Fibroblast of lung (primary cell): Measurements from ENCODE around the gene SBNO2. TPM values are rescaled to one million over a fixed set of nuclear protein-coding genes. Genes with fewer than 3 reads are reported as not detected.

ENCODE experiments used
- DNase-seq, 2 donors: peaks; one replicate each; pipeline versions ENCODE4 v3.0.0 to v3.0.0-alpha.2; 2010; ENCODE audit warnings: low read depth in 2 of 2
- H2AFZ ChIP-seq: 2 replicates; pipeline ENCODE4 v1.5.1; 2012; ENCODE audit warnings: low read length, control low read depth, inconsistent platforms
- H3K27ac ChIP-seq: 2 replicates; pipeline ENCODE4 v1.5.1; 2011; ENCODE audit warnings: low read length, control low read depth; ENCODE audit not compliant: insufficient read depth
- H3K27me3 ChIP-seq: 2 replicates; pipeline ENCODE4 v1.5.1; 2011; ENCODE audit warnings: mild to moderate bottlenecking, low read length; ENCODE audit not compliant: control insufficient read depth, insufficient read depth
- H3K36me3 ChIP-seq: 2 replicates; pipeline ENCODE4 v1.5.1; 2011; ENCODE audit warnings: low read length; ENCODE audit not compliant: control insufficient read depth, insufficient read depth
- H3K4me1 ChIP-seq: 2 replicates; pipeline ENCODE4 v1.5.1; 2011; ENCODE audit warnings: low read length; ENCODE audit not compliant: control insufficient read depth, insufficient read depth; ENCODE audit errors: extremely low read depth
- H3K4me2 ChIP-seq: 2 replicates; pipeline ENCODE4 v1.5.1; 2011; ENCODE audit warnings: low read length, control low read depth; ENCODE audit not compliant: insufficient read depth; ENCODE audit errors: extremely low read depth
- H3K4me3 ChIP-seq, 4 experiments: fragments of 200-600 bp in 1 of 4; sonication (generic) in 1 of 4; replicated peaks in 1 of 4; 2 replicates each; pipeline ENCODE4 v1.5.1; 2011 to 2016; ENCODE audit warnings: low read length in 4 of 4, low read depth in 3 of 4, mild to moderate bottlenecking in 3 of 4, control low read depth in 2 of 4, inconsistent platforms in 1 of 4, mixed read lengths in 1 of 4; ENCODE audit not compliant: insufficient read depth in 1 of 4; ENCODE audit errors: control extremely low read depth in 1 of 4
- H3K79me2 ChIP-seq: 2 replicates; pipeline ENCODE4 v1.5.1; 2012; ENCODE audit warnings: mild to moderate bottlenecking, low read length, inconsistent platforms; ENCODE audit not compliant: control insufficient read depth, insufficient read depth
- H3K9ac ChIP-seq: 2 replicates; pipeline ENCODE4 v1.5.1; 2011; ENCODE audit warnings: mild to moderate bottlenecking, low read length, control low read depth; ENCODE audit not compliant: insufficient read depth
- H3K9me3 ChIP-seq: 2 replicates; pipeline ENCODE4 v1.5.1; 2012; ENCODE audit warnings: low read depth, low read length; ENCODE audit not compliant: control insufficient read depth, insufficient read depth
- H4K20me1 ChIP-seq: 2 replicates; pipeline ENCODE4 v1.5.1; 2011; ENCODE audit warnings: low read length; ENCODE audit not compliant: control insufficient read depth, insufficient read depth; ENCODE audit errors: extremely low read depth
- CTCF ChIP-seq, 2 donors: IDR thresholded peaks in 1 of 2; conservative IDR thresholded peaks in 1 of 2; 1 replicate in 1 of 2; 2 replicates in 1 of 2; pipeline ENCODE4 v1.5.1; 2011 to 2012; ENCODE audit warnings: low read length in 2 of 2, control low read depth in 1 of 2, inconsistent platforms in 1 of 2, low read depth in 1 of 2, mild to moderate bottlenecking in 1 of 2
- EZH2 ChIP-seq: IDR thresholded peaks from 2 replicates; pipeline ENCODE4 v1.5.1; 2012; ENCODE audit warnings: low read length, control low read depth, mild to moderate bottlenecking; ENCODE audit errors: missing control alignments
- polyA plus RNA-seq, 2 donors: library from polyadenylated mRNA; depleted of rRNA in 1 of 2; stranded (reverse) in 1 of 2; unstranded in 1 of 2; fragments of >200 nt; gene quantifications; 2 replicates each; pipeline ENCODE4 v1.2.1, GENCODE V29; 2011 to 2012; ENCODE audit warnings: missing spikeins in 1 of 2
- total RNA-seq: library from RNA; depleted of rRNA; stranded (reverse); fragments of >200 nt; gene quantifications from 2 replicates; pipeline ENCODE4 v1.2.1, GENCODE V29; 2014

Gene SBNO2
- total and polyA plus RNA-seq, 2 donors (not counting 1 experiment from before 2014, with no cell fraction given), result 12.6 to 55.8 TPM

GRCh38 chr19:1138121-1138520 lies 35.9 kb downstream of the SBNO2 start:
- no peaks in the 10 kb centered on the region for H3K9me3 ChIP-seq
- H3K27ac ChIP-seq, result no peak overlapping the region
- H3K4me2 ChIP-seq, result no peak overlapping the region
- H3K27me3 ChIP-seq, result no peaks in the 10 kb centered on the region
- no peaks in the 10 kb centered on the region for H4K20me1 ChIP-seq
- DNase-seq, result no peak
- no peak for TF ChIP-seq EZH2
- no peak for TF ChIP-seq CTCF (conservative IDR thresholded peaks at IDR 0.05 in 1 of 2, IDR thresholded peaks at IDR 0.05 in 1 of 2; ENCODE audit: low read depth in 1 of 2, low read length in 2 of 2)
- peaks cover 19% of the 10 kb centered on the region for H3K79me2 ChIP-seq
- no peak overlapping the region for H2AFZ ChIP-seq
- H3K4me3 ChIP-seq, result no peak overlapping the region
- H3K36me3 ChIP-seq, result peaks cover 16% of the 10 kb centered on the region
- no peak overlapping the region for H3K9ac ChIP-seq
- no peaks in the 10 kb centered on the region for H3K4me1 ChIP-seq

GRCh38 chr19:1136621-1137317 lies 37.3 kb downstream of the SBNO2 start:
- Histone ChIP-seq H3K27ac (no peak overlapping the region), H3K9me3 (no peaks in the 10 kb centered on the region), H3K4me1 (peaks cover 4% of the 10 kb centered on the region), H3K9ac (no peak overlapping the region), H3K27me3 (no peaks in the 10 kb centered on the region), H3K79me2 (peaks cover 22% of the 10 kb centered on the region), H3K4me2 (no peak overlapping the region), H4K20me1 (no peaks in the 10 kb centered on the region), H3K4me3 (no peak overlapping the region), H3K36me3 (peaks cover 12% of the 10 kb centered on the region), H2AFZ (no peak overlapping the region)
- TF ChIP-seq CTCF (conservative IDR thresholded peaks at IDR 0.05 in 1 of 2, IDR thresholded peaks at IDR 0.05 in 1 of 2; ENCODE audit: low read depth in 1 of 2, low read length in 2 of 2), result no peak
- TF ChIP-seq EZH2, result no peak
- no peak for DNase-seq

GRCh38 chr19:1136201-1136600 lies 37.9 kb downstream of the SBNO2 start:
- peaks cover 12% of the 10 kb centered on the region for H3K36me3 ChIP-seq
- no peaks in the 10 kb centered on the region for H4K20me1 ChIP-seq

More at GRCh38 chr19:1136201-1136600, 37.9 kb downstream of the SBNO2 start:
- H3K4me3 ChIP-seq, result no peak overlapping the region
- peaks cover 4% of the 10 kb centered on the region for H3K4me1 ChIP-seq
- H3K79me2 ChIP-seq, result peaks cover 27% of the 10 kb centered on the region
- H3K4me2 ChIP-seq, result no peak overlapping the region
- no peak overlapping the region for H3K9ac ChIP-seq
- H3K9me3 ChIP-seq, result no peaks in the 10 kb centered on the region
- no peak overlapping the region for H2AFZ ChIP-seq
- TF ChIP-seq EZH2 (no peak), CTCF (conservative IDR thresholded peaks at IDR 0.05 in 1 of 2, IDR thresholded peaks at IDR 0.05 in 1 of 2; ENCODE audit: low read depth in 1 of 2, low read length in 2 of 2) (no peak)
- no peak for DNase-seq
- H3K27ac ChIP-seq, result no peak overlapping the region
- H3K27me3 ChIP-seq, result no peaks in the 10 kb centered on the region
